PC-9 (cell line): ENCODE results near the gene TOMM22.

Experiments used
- CTCF ChIP-seq: fragments of 200-600 bp; sonication (generic); conservative IDR thresholded peaks from 2 replicates; pipeline ENCODE4 v1.6.1; 2017; ENCODE audit warnings: mixed run types, antibody characterized with exemption, mild to moderate bottlenecking, moderate library complexity
- EZH2 ChIP-seq: fragments of 200-600 bp; sonication (generic); IDR thresholded peaks from 2 replicates; pipeline ENCODE4 v1.8.0; 2017; ENCODE audit warnings: antibody characterized with exemption, low read depth

GRCh38 chr22:38707346-38707745 lies 25.6 kb downstream of the TOMM22 start:
- no peak for TF ChIP-seq CTCF
- TF ChIP-seq EZH2 = no peak
